WTC11 (cell line): ENCODE data around the gene BBOX1. TPM values are rescaled to one million over a fixed set of nuclear protein-coding genes. Genes with fewer than 3 reads are reported as not detected.

Experiments
- ATAC-seq: fragments of 200-7000 bp; cut with Tn5 transposase; 2 replicates; pipeline ENCODE4 v1.10.0; 2021; ENCODE audit warnings: mild to moderate bottlenecking, moderate library complexity
- CTCF ChIA-PET: fragments of 300-600 bp; sonication (Branson Sonifier 250); formaldehyde crosslinking; loops from one replicate; lab custom pipeline; 2021; ENCODE audit warnings: antibody characterized with exemption; lab: Charles Lee
- POLR2A ChIA-PET: fragments of 350-600 bp; sonication (Branson Sonifier 250); formaldehyde crosslinking; loops from one replicate; lab custom pipeline; 2021; ENCODE audit warnings: antibody characterized with exemption; lab: Charles Lee
- DNase-seq: peaks from one replicate; pipeline ENCODE4 v3.0.0; 2021; ENCODE audit warnings: low spot score
- H3K27ac Mint-ChIP-seq: 2 replicates; pipeline ENCODE4 v1.8.0; 2021; ENCODE audit warnings: mixed read lengths
- H3K27me3 Mint-ChIP-seq: 2 replicates; pipeline ENCODE4 v1.8.0; 2021; ENCODE audit warnings: low read depth, mild to moderate bottlenecking, moderate library complexity, mixed read lengths
- H3K36me3 Mint-ChIP-seq: 2 replicates; pipeline ENCODE4 v1.8.0; 2021; ENCODE audit warnings: mixed read lengths
- H3K4me1 Mint-ChIP-seq: 2 replicates; pipeline ENCODE4 v1.8.0; 2022; ENCODE audit warnings: mixed read lengths
- H3K4me3 Mint-ChIP-seq: 2 replicates; pipeline ENCODE4 v1.8.0; 2021; ENCODE audit warnings: mild to moderate bottlenecking, moderate library complexity, mixed read lengths
- H3K9me3 Mint-ChIP-seq: 2 replicates; pipeline ENCODE4 v1.8.0; 2021; ENCODE audit warnings: mixed read lengths
- CREB1 ChIP-seq: sonication (generic); formaldehyde crosslinking; IDR thresholded peaks from 2 replicates; pipeline ENCODE4 v1.8.0; 2023; ENCODE audit warnings: mild to moderate bottlenecking, missing genetic modification reagents
- EMX1 ChIP-seq: fragments of 250-450 bp; sonication (Bioruptor Pico); IDR thresholded peaks from 2 replicates; pipeline ENCODE4 v1.8.0; 2021; ENCODE audit warnings: mild to moderate bottlenecking
- FOXJ3 ChIP-seq: sonication (generic); formaldehyde crosslinking; IDR thresholded peaks from 2 replicates; pipeline ENCODE4 v1.9.0; 2021; ENCODE audit warnings: missing genetic modification reagents, mild to moderate bottlenecking, borderline replicate concordance
- GABPB1 ChIP-seq: sonication (generic); formaldehyde crosslinking; IDR thresholded peaks from 2 replicates; pipeline ENCODE4 v1.8.1; 2023; ENCODE audit warnings: mild to moderate bottlenecking, missing genetic modification reagents
- HMGA2 ChIP-seq: fragments of 250-450 bp; sonication (Bioruptor Pico); IDR thresholded peaks from 2 replicates; pipeline ENCODE4 v1.4.0; 2021; ENCODE audit warnings: mild to moderate bottlenecking, moderate library complexity
- JUN ChIP-seq: sonication (generic); formaldehyde crosslinking; IDR thresholded peaks from 2 replicates; pipeline ENCODE4 v1.8.0; 2023; ENCODE audit warnings: mild to moderate bottlenecking, missing genetic modification reagents
- MXD4 ChIP-seq: fragments of 250-450 bp; sonication (Bioruptor Pico); IDR thresholded peaks from 2 replicates; pipeline ENCODE4 v1.8.0; 2021; ENCODE audit warnings: mild to moderate bottlenecking, moderate library complexity, borderline replicate concordance
- NFATC4 ChIP-seq: fragments of 250-450 bp; sonication (Bioruptor Pico); IDR thresholded peaks from 2 replicates; pipeline ENCODE4 v1.9.0; 2021; ENCODE audit warnings: mild to moderate bottlenecking
- NFE2L1 ChIP-seq: sonication (generic); formaldehyde crosslinking; IDR thresholded peaks from 2 replicates; pipeline ENCODE4 v1.8.1; 2023; ENCODE audit warnings: missing genetic modification reagents
- NFYB ChIP-seq: sonication (generic); formaldehyde crosslinking; conservative IDR thresholded peaks from 2 replicates; pipeline ENCODE4 v1.8.0; 2022; ENCODE audit warnings: low read depth, missing genetic modification reagents
- PRRX2 ChIP-seq: fragments of 250-450 bp; sonication (Bioruptor Pico); IDR thresholded peaks from 2 replicates; pipeline ENCODE4 v1.8.0; 2021; ENCODE audit warnings: mild to moderate bottlenecking
- RORB ChIP-seq: fragments of 250-450 bp; sonication (Bioruptor Pico); IDR thresholded peaks from 2 replicates; pipeline ENCODE4 v1.9.0; 2021; ENCODE audit warnings: mild to moderate bottlenecking
- SOX15 ChIP-seq: fragments of 250-450 bp; sonication (Bioruptor Pico); IDR thresholded peaks from 2 replicates; pipeline ENCODE4 v1.9.0; 2021; ENCODE audit warnings: mild to moderate bottlenecking
- SP1 ChIP-seq: sonication (generic); formaldehyde crosslinking; conservative IDR thresholded peaks from 2 replicates; pipeline ENCODE4 v1.8.1; 2022; ENCODE audit warnings: missing genetic modification reagents
- TCF7 ChIP-seq: sonication (generic); formaldehyde crosslinking; IDR thresholded peaks from 2 replicates; pipeline ENCODE4 v1.8.0; 2022; ENCODE audit warnings: mild to moderate bottlenecking, low read depth, missing genetic modification reagents, moderate library complexity
- TEAD1 ChIP-seq: sonication (generic); formaldehyde crosslinking; IDR thresholded peaks from 2 replicates; pipeline ENCODE4 v1.8.0; 2022; ENCODE audit warnings: mild to moderate bottlenecking, missing genetic modification reagents
- ZNF232 ChIP-seq: sonication (generic); formaldehyde crosslinking; IDR thresholded peaks from 2 replicates; pipeline ENCODE4 v1.8.0; 2022; ENCODE audit warnings: mild to moderate bottlenecking, missing genetic modification reagents
- ZNF671 ChIP-seq: fragments of 250-450 bp; sonication (Bioruptor Pico); IDR thresholded peaks from 2 replicates; pipeline ENCODE4 v1.8.0; 2021; ENCODE audit warnings: mild to moderate bottlenecking
- total RNA-seq: library from RNA; stranded (reverse); gene quantifications from 3 replicates; pipeline ENCODE4 v1.2.3, GENCODE V29; 2021
- TF ChIP-seq, protein P1 (sequence below): sonication (generic); formaldehyde crosslinking; IDR thresholded peaks from 2 replicates; pipeline ENCODE4 v1.8.0; 2022; ENCODE audit warnings: mild to moderate bottlenecking, missing genetic modification reagents
- TF ChIP-seq, protein P2 (sequence below): sonication (generic); formaldehyde crosslinking; IDR thresholded peaks from 2 replicates; pipeline ENCODE4 v1.8.1; 2023; ENCODE audit warnings: mild to moderate bottlenecking, missing genetic modification reagents
- TF ChIP-seq, protein P3 (sequence below): fragments of 250-450 bp; sonication (Bioruptor Pico); IDR thresholded peaks from 2 replicates; pipeline ENCODE4 v1.9.0; 2021; ENCODE audit warnings: mild to moderate bottlenecking, borderline replicate concordance
- TF ChIP-seq, protein P4 (sequence below): sonication (generic); formaldehyde crosslinking; conservative IDR thresholded peaks from 2 replicates; pipeline ENCODE4 v1.8.1; 2022; ENCODE audit warnings: mild to moderate bottlenecking, missing genetic modification reagents
- TF ChIP-seq, protein P5 (sequence below): sonication (generic); formaldehyde crosslinking; IDR thresholded peaks from 2 replicates; pipeline ENCODE4 v1.8.0; 2022; ENCODE audit warnings: mild to moderate bottlenecking, missing genetic modification reagents
- TF ChIP-seq, protein P6 (sequence below): sonication (generic); formaldehyde crosslinking; IDR thresholded peaks from 2 replicates; pipeline ENCODE4 v1.8.1; 2022; ENCODE audit warnings: low read depth, mild to moderate bottlenecking, moderate library complexity, missing genetic modification reagents, borderline replicate concordance
- TF ChIP-seq, protein P7 (sequence below): sonication (generic); formaldehyde crosslinking; IDR thresholded peaks from 2 replicates; pipeline ENCODE4 v1.8.1; 2023; ENCODE audit warnings: mild to moderate bottlenecking, missing genetic modification reagents, moderate library complexity

The BBOX1 gene
- total RNA-seq, 1 experiment from 2014 or later, result not detected

DNA sequence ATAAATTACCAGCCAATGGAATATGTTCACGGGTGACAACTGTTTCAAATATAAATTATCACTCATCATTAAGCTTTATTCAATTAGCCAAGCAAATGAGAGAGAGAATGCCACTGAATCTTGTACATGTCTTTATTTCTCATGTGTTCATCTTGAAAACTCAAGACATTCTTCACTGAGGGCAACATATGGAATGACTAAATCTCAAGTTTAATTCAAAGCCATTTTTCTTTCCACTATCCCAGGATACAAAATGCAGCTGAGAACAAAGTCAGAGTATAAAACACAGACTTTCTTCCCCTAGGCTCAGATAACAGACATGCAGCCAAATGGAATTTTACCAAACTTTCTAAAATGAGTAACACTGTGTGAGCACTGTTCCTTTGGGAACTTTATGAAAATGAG lies 12.1 kb upstream of the BBOX1 start:
- Mint-ChIP-seq H3K9me3 (no peaks in the 10 kb centered on the region), H3K27me3 (no peaks in the 10 kb centered on the region), H3K27ac (no peak overlapping the region), H3K4me3 (no peak overlapping the region), H3K36me3 (no peaks in the 10 kb centered on the region), H3K4me1 (peaks cover 14% of the 10 kb centered on the region)
- no peak for DNase-seq
- POLR2A ChIA-PET, result no interaction called here
- CTCF ChIA-PET, result no interaction called here
- no peak for TF ChIP-seq EMX1 (CRISPR knock-in tag)
- TF ChIP-seq, protein P1, sequence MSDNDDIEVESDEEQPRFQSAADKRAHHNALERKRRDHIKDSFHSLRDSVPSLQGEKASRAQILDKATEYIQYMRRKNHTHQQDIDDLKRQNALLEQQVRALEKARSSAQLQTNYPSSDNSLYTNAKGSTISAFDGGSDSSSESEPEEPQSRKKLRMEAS (CRISPR knock-in tag), result no peak
- no peak for TF ChIP-seq SOX15 (CRISPR knock-in tag)
- TF ChIP-seq, protein P2, sequence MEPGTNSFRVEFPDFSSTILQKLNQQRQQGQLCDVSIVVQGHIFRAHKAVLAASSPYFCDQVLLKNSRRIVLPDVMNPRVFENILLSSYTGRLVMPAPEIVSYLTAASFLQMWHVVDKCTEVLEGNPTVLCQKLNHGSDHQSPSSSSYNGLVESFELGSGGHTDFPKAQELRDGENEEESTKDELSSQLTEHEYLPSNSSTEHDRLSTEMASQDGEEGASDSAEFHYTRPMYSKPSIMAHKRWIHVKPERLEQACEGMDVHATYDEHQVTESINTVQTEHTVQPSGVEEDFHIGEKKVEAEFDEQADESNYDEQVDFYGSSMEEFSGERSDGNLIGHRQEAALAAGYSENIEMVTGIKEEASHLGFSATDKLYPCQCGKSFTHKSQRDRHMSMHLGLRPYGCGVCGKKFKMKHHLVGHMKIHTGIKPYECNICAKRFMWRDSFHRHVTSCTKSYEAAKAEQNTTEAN (CRISPR knock-in tag), result no peak
- no peak for TF ChIP-seq FOXJ3 (CRISPR knock-in tag)
- no peak for TF ChIP-seq SP1 (CRISPR knock-in tag)
- no peak for ATAC-seq

DNA sequence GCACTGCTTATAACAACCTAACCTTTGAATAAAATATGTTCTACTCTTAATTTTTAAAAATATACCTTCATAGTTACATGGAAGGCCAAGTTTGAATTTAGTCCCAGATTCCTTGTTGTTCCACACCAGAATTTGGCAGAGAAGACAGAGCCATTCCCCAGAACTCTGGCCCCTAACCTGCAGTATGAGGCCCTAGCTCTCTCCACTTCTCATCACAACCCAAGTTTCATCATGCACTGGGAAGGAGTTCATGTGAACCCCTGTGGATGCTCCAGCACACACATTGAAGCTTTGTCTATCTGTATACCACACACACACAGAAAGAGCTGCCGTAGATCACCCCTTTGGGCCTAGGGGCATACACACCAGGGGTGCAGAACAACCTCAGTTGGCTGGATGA lies 10.6 kb upstream of the BBOX1 start:
- H3K27ac Mint-ChIP-seq, result no peak overlapping the region
- TF ChIP-seq, protein P3, sequence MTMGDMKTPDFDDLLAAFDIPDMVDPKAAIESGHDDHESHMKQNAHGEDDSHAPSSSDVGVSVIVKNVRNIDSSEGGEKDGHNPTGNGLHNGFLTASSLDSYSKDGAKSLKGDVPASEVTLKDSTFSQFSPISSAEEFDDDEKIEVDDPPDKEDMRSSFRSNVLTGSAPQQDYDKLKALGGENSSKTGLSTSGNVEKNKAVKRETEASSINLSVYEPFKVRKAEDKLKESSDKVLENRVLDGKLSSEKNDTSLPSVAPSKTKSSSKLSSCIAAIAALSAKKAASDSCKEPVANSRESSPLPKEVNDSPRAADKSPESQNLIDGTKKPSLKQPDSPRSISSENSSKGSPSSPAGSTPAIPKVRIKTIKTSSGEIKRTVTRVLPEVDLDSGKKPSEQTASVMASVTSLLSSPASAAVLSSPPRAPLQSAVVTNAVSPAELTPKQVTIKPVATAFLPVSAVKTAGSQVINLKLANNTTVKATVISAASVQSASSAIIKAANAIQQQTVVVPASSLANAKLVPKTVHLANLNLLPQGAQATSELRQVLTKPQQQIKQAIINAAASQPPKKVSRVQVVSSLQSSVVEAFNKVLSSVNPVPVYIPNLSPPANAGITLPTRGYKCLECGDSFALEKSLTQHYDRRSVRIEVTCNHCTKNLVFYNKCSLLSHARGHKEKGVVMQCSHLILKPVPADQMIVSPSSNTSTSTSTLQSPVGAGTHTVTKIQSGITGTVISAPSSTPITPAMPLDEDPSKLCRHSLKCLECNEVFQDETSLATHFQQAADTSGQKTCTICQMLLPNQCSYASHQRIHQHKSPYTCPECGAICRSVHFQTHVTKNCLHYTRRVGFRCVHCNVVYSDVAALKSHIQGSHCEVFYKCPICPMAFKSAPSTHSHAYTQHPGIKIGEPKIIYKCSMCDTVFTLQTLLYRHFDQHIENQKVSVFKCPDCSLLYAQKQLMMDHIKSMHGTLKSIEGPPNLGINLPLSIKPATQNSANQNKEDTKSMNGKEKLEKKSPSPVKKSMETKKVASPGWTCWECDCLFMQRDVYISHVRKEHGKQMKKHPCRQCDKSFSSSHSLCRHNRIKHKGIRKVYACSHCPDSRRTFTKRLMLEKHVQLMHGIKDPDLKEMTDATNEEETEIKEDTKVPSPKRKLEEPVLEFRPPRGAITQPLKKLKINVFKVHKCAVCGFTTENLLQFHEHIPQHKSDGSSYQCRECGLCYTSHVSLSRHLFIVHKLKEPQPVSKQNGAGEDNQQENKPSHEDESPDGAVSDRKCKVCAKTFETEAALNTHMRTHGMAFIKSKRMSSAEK (CRISPR knock-in tag), result no peak
- TF ChIP-seq SP1 (CRISPR knock-in tag) (no peak), RORB (CRISPR knock-in tag) (no peak), ZNF671 (no peak), NFATC4 (no peak), HMGA2 (CRISPR knock-in tag) (no peak), NFYB (CRISPR knock-in tag) (no peak), GABPB1 (CRISPR knock-in tag) (no peak), CREB1 (CRISPR knock-in tag) (no peak), ZNF232 (CRISPR knock-in tag) (no peak), NFE2L1 (CRISPR knock-in tag) (no peak), MXD4 (CRISPR knock-in tag) (no peak), TCF7 (CRISPR knock-in tag) (no peak), PRRX2 (CRISPR knock-in tag) (no peak), JUN (CRISPR knock-in tag) (no peak), TEAD1 (no peak)
- TF ChIP-seq, protein P4, sequence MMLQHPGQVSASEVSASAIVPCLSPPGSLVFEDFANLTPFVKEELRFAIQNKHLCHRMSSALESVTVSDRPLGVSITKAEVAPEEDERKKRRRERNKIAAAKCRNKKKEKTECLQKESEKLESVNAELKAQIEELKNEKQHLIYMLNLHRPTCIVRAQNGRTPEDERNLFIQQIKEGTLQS, result no peak
- TF ChIP-seq, protein P5, sequence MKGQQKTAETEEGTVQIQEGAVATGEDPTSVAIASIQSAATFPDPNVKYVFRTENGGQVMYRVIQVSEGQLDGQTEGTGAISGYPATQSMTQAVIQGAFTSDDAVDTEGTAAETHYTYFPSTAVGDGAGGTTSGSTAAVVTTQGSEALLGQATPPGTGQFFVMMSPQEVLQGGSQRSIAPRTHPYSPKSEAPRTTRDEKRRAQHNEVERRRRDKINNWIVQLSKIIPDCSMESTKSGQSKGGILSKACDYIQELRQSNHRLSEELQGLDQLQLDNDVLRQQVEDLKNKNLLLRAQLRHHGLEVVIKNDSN (CRISPR knock-in tag), result no peak
- TF ChIP-seq, protein P6, sequence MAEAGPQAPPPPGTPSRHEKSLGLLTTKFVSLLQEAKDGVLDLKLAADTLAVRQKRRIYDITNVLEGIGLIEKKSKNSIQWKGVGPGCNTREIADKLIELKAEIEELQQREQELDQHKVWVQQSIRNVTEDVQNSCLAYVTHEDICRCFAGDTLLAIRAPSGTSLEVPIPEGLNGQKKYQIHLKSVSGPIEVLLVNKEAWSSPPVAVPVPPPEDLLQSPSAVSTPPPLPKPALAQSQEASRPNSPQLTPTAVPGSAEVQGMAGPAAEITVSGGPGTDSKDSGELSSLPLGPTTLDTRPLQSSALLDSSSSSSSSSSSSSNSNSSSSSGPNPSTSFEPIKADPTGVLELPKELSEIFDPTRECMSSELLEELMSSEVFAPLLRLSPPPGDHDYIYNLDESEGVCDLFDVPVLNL (CRISPR knock-in tag), result no peak
- TF ChIP-seq, protein P7, sequence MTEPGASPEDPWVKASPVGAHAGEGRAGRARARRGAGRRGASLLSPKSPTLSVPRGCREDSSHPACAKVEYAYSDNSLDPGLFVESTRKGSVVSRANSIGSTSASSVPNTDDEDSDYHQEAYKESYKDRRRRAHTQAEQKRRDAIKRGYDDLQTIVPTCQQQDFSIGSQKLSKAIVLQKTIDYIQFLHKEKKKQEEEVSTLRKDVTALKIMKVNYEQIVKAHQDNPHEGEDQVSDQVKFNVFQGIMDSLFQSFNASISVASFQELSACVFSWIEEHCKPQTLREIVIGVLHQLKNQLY (CRISPR knock-in tag), result no peak
- H3K4me3 Mint-ChIP-seq, result no peak overlapping the region
- no peaks in the 10 kb centered on the region for H3K9me3 Mint-ChIP-seq
- ATAC-seq, result no peak
- no peak for DNase-seq
- H3K27me3 Mint-ChIP-seq, result no peaks in the 10 kb centered on the region
- peaks cover 12% of the 10 kb centered on the region for H3K4me1 Mint-ChIP-seq
- CTCF ChIA-PET, result no interaction called here
- POLR2A ChIA-PET, result no interaction called here
- H3K36me3 Mint-ChIP-seq, result no peaks in the 10 kb centered on the region
